Mucosa of rectum (tissue), 2 donors: ENCODE data around the gene SPRR1A.
"Not testable (repeated sequence)": the region's sequence is repeated elsewhere in the genome, so short reads cannot be mapped to it uniquely, and the experiment has no call there.

Experiments
- H3K27ac ChIP-seq, 2 donors: one replicate each; pipeline ENCODE4 v1.7.0; 2013; ENCODE audit warnings: inconsistent platforms in 2 of 2, low read depth in 2 of 2, low read length in 2 of 2
- H3K27me3 ChIP-seq, 2 donors: one replicate each; pipeline ENCODE4 v1.7.0; 2013; ENCODE audit warnings: low read length in 2 of 2; ENCODE audit not compliant: control insufficient read depth in 2 of 2, insufficient read depth in 2 of 2
- H3K36me3 ChIP-seq, 2 donors: one replicate each; pipeline ENCODE4 v1.7.0; 2013; ENCODE audit warnings: low read length in 2 of 2; ENCODE audit not compliant: control insufficient read depth in 2 of 2, insufficient read depth in 2 of 2
- H3K4me1 ChIP-seq, 2 donors: one replicate each; pipeline ENCODE4 v1.7.0; 2013; ENCODE audit warnings: low read length in 2 of 2, mild to moderate bottlenecking in 1 of 2; ENCODE audit not compliant: control insufficient read depth in 2 of 2, insufficient read depth in 2 of 2
- H3K4me3 ChIP-seq, 2 donors: one replicate each; pipeline ENCODE4 v1.7.0; 2013; ENCODE audit warnings: low read length in 2 of 2
- H3K9ac ChIP-seq, 2 donors: one replicate each; pipeline ENCODE4 v1.7.0; 2013; ENCODE audit warnings: low read length in 2 of 2, low read depth in 1 of 2, mild to moderate bottlenecking in 1 of 2
- H3K9me3 ChIP-seq, 2 donors: one replicate each; pipeline ENCODE4 v1.7.0; 2013; ENCODE audit warnings: low read length in 2 of 2; ENCODE audit not compliant: control insufficient read depth in 2 of 2
- donor health status: healthy.
- donor health status: Normal muscosa, but diverticular disease.

SPRR1A gene

DNA sequence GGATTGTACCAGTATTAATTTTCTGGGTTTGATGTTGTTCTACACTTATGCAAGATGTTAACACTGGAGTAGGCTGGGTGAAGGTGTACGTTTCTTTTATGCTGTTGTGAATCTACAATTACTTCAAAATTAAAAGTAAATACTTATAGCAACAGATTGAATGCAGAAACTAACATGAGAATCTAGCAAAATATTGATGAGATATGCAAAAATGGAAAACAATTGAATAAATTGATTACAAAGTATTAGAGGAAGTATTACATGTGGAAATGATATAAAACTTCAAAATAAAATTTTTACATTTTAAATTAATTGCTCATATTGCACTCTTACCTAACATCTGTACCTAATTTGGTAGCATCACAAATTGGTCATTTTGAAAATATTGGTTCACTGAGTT lies 12.0 kb downstream of the SPRR1A start:
- Histone ChIP-seq H3K4me3 (no peak overlapping the region), H3K27me3 (peaks cover 0 to 2% of the 10 kb centered on the region in 2 donors), H3K27ac (no peak overlapping the region), H3K9ac (no peak overlapping the region), H3K9me3 (no peaks in the 10 kb centered on the region), H3K4me1 (no peaks in the 10 kb centered on the region), H3K36me3 (no peaks in the 10 kb centered on the region)

DNA sequence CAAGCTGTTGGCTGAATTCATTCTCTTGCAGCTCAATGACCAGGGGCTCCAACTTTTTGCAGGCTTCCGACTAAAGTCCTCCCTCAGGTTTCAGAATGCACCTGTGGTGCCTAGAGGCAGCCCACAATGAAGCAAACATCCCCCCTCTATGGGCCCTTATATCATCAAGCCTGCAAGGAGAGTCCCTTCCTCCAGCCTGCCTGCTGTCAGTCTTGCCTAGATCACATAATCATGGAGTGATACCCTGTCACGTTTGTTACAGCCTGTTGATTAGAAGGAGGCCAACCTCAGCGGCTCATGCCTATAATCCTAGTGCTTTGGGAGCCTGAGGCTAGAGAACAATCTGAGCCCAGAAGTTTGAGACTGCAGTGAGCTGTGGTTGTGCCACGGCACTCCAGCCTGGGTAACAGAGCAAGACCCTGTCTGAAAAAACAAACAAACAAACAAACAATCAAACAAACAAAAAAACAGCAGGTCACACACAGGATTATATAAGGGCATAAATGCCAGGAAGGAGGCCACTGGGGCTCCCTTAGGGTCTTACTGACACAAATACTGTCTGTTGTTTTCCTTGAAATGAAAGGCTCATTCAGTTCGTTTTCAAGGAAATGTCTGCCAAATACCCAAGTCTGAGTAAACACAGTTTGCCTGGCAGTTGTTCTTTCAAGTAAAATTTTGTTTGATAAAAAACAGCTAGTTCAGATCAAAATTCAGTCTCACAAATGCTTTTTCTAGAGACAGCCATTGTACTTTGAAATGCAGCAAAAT lies 12.9 kb downstream of the SPRR1A start:
- Histone ChIP-seq H3K9me3 (no peaks in the 10 kb centered on the region), H3K4me1 (no peaks in the 10 kb centered on the region), H3K4me3 (no peak overlapping the region), H3K9ac (no peak overlapping the region), H3K36me3 (no peaks in the 10 kb centered on the region), H3K27me3 (peaks cover 0 to 2% of the 10 kb centered on the region in 2 donors), H3K27ac (no peak overlapping the region)

DNA sequence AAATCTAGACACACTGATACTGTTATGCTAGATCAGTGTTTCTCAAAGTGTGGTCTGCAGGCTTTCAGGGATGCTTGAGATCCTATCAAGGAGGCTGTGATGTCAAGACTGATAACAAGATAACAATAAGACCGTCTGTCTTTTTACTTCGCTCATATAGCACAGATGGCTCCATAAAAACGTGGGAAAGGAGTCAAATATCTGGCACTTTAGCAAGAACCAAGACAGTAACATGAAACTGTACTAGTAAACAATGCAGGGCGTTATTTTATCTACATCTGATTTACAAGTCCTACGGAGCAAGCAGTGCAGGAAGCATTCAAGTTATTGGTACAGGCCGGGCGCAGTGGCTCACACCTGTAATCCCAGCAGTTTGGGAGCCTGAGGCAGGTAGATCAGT lies 14.0 kb downstream of the SPRR1A start:
- Histone ChIP-seq H3K36me3 (no peaks in the 10 kb centered on the region), H3K27ac (no peak overlapping the region), H3K4me1 (no peaks in the 10 kb centered on the region), H3K9me3 (no peaks in the 10 kb centered on the region), H3K4me3 (no peak overlapping the region), H3K9ac (no peak overlapping the region), H3K27me3 (peaks cover 0 to 2% of the 10 kb centered on the region in 2 donors)

DNA sequence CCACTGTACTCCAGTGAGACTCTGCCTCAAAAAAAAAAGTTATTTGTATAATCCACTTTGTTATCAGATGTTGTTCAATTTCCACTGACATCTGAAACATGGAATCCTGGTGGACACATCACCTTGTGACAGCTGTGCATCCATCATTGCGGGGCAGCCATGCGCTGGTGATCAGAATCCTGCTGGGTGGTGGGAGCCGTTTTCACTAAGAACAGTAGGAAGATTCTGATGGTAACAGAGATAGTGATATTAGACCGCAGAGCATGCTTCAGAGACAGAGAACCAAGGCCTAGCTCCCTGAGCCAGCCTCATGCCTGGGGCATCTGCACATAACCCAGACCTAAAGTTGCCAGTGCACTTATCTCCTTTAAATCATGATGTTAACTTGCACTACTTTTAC lies 14.6 kb downstream of the SPRR1A start:
- Histone ChIP-seq H3K36me3 (no peaks in the 10 kb centered on the region), H3K9me3 (no peaks in the 10 kb centered on the region), H3K4me3 (no peak overlapping the region), H3K4me1 (no peaks in the 10 kb centered on the region), H3K9ac (no peak overlapping the region), H3K27me3 (peaks cover 0 to 2% of the 10 kb centered on the region in 2 donors), H3K27ac (no peak overlapping the region)

DNA sequence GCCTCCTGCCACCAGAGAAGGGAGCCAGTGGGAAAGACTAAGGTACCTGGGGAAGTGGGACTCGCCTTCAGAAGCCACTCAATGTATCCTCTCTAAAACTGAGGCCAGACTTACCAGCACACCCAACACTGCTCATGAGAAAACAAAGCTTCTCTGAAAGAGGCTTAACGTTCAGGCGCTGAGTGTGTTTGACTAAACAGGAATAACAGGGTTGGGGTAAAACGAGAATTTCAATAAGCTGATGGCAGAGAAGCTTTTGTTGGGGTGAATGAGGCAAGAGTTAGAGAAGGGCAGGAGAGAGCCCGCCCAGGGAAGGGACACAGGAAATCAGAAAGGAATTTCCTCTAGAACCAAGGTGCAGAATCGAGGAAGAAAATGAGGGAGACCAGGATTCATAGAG lies 15.9 kb downstream of the SPRR1A start:
- H3K4me3 ChIP-seq = no peak overlapping the region
- H3K27me3 ChIP-seq = peaks cover 0 to 2% of the 10 kb centered on the region in 2 donors
- no peak overlapping the region for H3K27ac ChIP-seq

DNA sequence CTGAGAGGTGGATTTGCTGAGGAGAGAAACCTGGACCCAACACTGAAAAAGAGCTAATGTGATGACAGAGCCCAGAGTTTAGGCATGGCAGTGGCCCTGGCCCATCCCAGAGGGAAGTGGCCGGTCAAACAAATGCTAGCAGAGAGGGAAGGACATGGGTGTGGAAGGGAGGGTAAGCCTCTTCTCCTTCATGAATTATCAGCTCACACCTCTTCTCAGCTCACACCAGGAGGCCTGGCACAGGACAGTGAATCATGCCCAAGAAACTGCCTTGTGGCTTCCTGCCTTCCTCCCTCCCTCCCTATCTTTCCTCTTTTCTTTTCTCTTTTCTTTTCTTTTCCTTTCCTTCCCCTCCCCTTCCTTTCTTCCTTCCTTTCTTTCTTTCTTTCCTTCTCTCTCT lies 16.4 kb downstream of the SPRR1A start:
- no peaks in the 10 kb centered on the region for H3K9me3 ChIP-seq
- H3K36me3 ChIP-seq = no peaks in the 10 kb centered on the region
- no peak overlapping the region for H3K4me3 ChIP-seq
- H3K27ac ChIP-seq = no peak overlapping the region
- peaks cover 0 to 2% of the 10 kb centered on the region in 2 donors for H3K27me3 ChIP-seq
- H3K4me1 ChIP-seq = no peaks in the 10 kb centered on the region
- H3K9ac ChIP-seq = no peak overlapping the region

More for the DNA sequence above, 15.9 kb downstream of the SPRR1A start:
- Histone ChIP-seq H3K4me1 (no peaks in the 10 kb centered on the region), H3K9ac (no peak overlapping the region), H3K9me3 (no peaks in the 10 kb centered on the region), H3K36me3 (no peaks in the 10 kb centered on the region)

GRCh38 chr1:153001382-153001781 lies 17.5 kb downstream of the SPRR1A start, which contains the start of gene SPRR3:
TSS of gene SPRR3 (plus strand) at chr1:153001749. CDS start at chr1:153003021, 1,272 bp downstream.
- H3K27me3 ChIP-seq = peaks cover 0 to 2% of the 10 kb centered on the region in 2 donors
- no peak within 1 kb of the TSS for H3K4me3 ChIP-seq
- no peaks in the 10 kb centered on the region for H3K36me3 ChIP-seq
- H3K4me1 ChIP-seq = no peaks in the 10 kb centered on the region
- no peak within 1 kb of the TSS for H3K9ac ChIP-seq
- H3K27ac ChIP-seq = no peak within 1 kb of the TSS
- no peaks in the 10 kb centered on the region for H3K9me3 ChIP-seq

DNA sequence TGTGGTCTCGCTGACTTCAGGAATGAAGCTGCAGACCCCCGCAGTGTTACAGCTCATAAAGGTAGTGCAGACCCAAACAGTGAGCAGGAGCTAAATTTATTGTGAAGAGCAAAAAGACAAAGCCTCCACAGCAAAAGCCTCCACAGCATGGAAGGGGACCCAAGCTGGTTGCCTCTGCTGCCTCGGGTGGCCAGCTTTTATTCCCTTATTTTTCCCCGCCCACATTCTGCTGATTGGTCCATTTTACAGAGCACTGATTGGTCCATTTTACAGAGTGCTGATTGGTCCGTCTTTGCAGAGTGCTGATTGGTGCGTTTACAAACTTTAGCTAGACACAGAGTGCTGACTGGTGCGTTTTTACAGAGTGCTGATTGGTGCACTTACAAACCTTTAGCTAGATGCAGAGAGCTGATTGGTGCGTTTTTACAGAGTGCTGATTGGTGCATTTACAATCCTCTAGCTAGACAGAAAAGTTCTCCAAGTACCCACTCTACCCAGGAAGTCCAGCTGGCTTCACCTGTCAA lies 27.4 kb downstream of the SPRR1A start:
- H3K27me3 ChIP-seq, H3K9me3 ChIP-seq, H3K36me3 ChIP-seq, H3K4me1 ChIP-seq, H3K4me3 ChIP-seq, H3K9ac ChIP-seq, H3K27ac ChIP-seq: not testable (repeated sequence)

DNA sequence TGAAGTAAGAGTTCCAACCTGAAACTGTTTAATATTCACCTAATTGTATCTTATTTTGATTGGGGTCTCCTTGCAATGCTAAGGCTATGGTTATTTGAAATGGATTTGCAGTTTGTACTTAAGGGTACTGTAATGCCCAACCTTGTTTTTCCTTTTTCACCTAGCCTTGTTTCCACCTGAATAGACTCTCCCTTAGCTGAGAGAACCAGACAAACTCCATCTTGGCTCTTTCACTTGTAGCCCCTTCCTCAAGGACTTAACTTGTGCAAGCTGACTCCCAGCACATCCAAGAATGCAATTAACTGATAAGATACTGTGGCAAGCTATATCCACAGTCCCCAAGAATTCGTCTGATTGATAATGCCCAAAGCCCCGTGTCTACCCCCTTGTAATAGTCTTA lies 37.9 kb downstream of the SPRR1A start:
- not testable (repeated sequence) for H3K36me3 ChIP-seq, H3K9me3 ChIP-seq, H3K27me3 ChIP-seq, H3K27ac ChIP-seq, H3K4me1 ChIP-seq, H3K4me3 ChIP-seq, H3K9ac ChIP-seq

DNA sequence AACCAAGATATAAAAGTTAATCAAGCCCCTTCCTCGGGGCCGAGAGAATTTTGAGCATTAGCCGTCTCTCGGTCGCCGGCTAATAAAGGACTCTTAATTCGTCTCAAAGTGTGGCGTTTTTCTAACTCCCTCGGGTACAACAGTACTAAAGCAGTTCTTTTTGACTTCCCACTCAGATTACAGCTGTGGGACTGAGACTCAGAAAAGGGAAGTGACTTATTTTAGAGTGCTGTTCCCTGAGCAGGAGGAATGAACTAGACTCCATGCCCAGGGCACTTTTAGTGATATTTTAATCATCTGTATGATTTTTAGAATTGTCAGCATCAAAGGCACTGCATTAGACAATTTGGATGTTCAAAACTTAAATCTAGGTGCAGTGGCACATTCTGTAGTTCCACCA lies 38.5 kb downstream of the SPRR1A start:
- H3K36me3 ChIP-seq, H3K4me1 ChIP-seq, H3K4me3 ChIP-seq, H3K27ac ChIP-seq, H3K9me3 ChIP-seq, H3K9ac ChIP-seq, H3K27me3 ChIP-seq: not testable (repeated sequence)
